Head of caudate nucleus (tissue), 42 donors: Measurements from ENCODE around the gene ZDHHC8.

Experiments used
- DNase-seq, 42 donors: peaks; one replicate each; pipeline versions ENCODE4 v3.0.0 to v3.0.0-alpha.2; 2020 to 2021; ENCODE audit warnings: mixed read lengths in 7 of 42
- intact Hi-C: fragments of 100-400 bp; cut with DNase I; formaldehyde crosslinking; loops from one replicate; pipeline ENCODE4 v1.15.0; 2022

Gene ZDHHC8

DNA sequence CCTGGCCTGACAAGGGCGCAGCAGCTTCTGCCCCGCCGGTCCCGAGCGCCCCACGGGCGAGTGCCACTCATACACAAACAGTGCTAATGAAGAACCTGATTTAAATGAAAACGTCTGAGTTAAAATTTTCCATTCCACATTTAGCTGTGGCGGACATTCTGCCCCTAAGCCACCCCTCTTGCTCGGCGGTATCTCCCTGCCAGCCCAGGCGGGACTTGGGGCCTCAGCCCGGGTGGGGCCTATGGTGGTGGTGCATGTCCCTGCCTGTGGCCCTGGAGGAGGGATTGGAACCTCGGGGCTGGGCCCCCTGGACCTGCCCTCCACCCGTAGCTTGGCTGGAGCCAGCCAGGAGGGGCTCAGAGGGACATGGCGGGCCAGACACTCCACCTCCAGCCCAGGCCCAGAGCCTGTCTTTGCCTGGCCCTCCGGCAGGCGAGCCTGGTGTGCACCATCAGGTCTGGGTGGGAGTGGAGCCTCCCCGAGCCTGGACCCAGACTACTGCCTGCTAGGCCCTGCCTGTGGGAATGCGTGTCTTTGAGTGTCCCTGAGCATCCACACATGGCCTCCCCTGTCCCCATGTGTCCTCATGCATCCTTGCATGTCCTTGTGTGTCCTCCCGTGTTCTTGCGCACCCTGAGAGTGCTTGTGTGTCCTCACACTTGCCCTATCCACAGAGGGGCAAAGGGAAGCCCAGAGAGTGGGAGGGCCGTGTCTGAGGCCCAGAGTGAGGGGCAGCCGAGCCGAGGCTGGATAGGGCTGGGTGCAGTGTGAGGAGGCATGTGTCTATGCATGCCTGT, 4.4 kb downstream of the ZDHHC8 start:
- intact Hi-C loops = no loop called here
- DNase-seq = no peak

DNA sequence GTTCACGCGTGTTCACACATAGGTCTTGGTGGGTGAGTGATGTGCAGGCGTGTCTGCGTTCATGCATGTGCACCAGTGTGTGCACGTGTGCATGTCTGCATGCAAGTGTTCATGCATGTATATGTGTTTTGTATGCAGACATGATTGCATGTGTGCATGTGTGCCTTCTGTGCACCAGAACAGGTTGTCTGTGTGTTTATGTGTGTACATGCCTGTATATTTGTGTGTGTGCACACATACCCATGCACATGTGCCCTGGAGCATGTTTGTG, 4.9 kb downstream of the ZDHHC8 start:
- DNase-seq = no peak
- intact Hi-C loops = no loop called here

- intact Hi-C loops = no loop called here
- no peak for DNase-seq
Measured at GRCh38 chr22:20137113-20137512, 5.5 kb downstream of the ZDHHC8 start.

- DNase-seq = peak; percentile 52 to 93 (median 77)
- intact Hi-C loops = no loop called here
Measured at GRCh38 chr22:20137671-20138416, 6.2 kb downstream of the ZDHHC8 start.

GRCh38 chr22:20138417-20138738, 6.8 kb downstream of the ZDHHC8 start:
- intact Hi-C loops = no loop called here
- DNase-seq = peak in 23 of 42 donors; percentile 26 to 81 (median 53)

DNA sequence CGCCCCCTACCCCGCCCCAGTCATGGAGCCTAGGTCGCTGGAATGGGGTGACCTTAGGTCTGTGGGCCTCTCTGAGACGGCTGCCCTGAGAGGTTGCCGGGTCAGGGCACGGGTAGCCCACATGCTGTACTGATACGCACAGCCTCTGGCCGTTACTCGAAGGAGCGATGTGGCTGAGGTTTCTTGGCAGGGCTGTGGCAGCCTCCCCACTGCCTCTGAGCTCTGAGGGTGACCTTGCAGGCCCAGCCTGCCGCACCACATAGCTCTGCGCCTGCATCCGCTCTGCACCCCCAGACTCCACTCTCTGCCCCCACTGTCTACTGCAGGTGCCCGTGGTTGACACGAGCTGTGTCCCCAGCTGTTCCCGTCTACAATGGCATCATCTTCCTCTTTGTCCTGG, 7.3 kb downstream of the ZDHHC8 start:
- DNase-seq = no peak
- intact Hi-C loops = no loop called here

DNA sequence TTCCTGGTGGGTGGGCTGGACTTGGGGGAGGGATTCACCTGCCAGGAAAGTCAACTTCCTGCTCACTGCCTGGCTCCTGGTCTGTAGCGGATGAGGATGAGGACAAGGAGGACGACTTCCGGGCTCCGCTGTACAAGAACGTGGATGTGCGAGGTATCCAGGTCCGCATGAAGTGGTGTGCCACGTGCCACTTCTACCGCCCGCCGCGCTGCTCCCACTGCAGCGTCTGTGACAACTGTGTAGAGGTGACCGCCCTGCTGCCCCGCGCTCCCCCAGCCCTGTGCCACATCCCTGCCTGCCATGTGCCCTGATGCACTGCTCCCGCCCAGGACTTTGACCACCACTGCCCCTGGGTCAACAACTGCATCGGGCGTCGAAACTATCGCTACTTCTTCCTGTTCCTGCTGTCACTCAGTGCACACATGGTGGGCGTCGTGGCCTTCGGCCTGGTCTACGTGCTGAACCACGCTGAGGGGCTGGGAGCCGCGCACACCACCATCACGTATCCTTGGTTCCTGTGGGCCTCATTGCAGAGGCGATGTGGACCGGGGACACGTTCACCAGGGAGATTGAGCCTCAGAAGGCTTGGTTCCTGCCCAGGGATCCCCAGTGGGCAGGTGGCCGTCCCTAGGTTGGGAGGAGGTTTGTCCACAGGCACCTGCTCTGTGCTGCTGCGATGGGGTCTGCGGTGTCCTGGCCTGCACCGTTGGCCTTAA, 7.9 kb downstream of the ZDHHC8 start:
- DNase-seq = no peak
- intact Hi-C loops = no loop called here

GRCh38 chr22:20140107-20140445, 8.5 kb downstream of the ZDHHC8 start:
- intact Hi-C loops = no loop called here
- no peak for DNase-seq

DNA sequence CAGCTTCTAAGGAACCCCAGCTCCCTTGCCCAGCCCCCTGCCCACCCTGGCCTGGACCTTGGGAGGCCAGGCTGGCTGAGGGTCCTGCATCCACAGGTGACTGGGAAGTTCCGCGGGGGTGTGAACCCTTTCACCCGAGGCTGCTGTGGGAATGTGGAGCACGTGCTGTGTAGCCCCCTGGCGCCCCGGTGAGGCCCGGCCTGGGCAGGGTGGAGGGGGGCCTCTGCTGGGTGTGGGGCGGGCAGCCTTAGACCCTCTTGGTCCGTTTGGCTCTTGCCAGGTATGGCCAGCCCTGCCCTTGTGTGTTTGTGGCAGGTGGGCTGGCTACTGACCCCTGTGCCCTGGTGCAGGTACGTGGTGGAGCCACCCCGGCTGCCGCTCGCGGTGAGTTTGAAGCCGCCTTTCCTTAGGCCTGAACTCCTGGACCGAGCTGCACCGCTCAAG, 8.9 kb downstream of the ZDHHC8 start:
- intact Hi-C loops = no loop called here
- no peak for DNase-seq

DNA sequence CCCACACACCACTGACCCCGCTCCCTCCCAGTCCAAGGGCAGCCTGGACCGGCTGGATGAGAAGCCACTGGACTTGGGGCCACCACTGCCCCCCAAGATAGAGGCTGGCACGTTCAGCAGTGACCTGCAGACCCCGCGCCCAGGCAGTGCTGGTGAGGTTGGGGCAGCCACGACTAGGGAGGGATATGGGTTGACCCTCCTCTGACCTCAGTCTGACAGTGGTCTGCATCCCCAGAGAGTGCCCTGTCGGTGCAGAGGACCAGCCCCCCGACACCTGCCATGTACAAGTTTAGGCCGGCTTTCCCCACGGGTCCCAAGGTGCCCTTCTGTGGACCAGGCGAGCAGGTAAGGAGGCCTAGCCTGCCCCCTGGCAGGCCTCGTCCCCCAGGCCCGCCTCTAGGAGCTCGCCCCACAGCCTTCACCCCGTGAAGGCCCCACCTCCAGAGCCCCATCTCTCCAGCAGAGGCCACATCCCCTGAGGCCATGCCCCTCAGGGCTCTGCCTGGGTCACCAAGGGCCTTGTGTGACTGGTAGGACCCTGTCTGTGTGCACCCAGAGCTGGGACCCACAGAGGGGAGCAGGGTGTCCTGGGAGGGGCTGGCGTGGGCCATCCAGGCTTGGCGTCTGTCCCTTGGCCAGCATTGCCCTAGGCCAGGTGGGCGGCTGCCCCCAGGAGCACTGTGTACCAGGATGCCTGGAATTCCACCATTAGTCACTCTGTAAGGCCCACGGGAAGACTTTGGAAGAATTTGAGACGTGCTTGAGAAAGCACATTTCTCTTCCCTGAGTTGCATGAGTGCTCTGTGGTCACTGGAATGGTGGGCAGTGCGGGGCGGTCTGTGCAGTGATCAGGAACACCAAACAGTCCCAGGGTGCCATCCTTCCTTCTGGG, 9.8 kb downstream of the ZDHHC8 start:
- intact Hi-C loops = no loop called here
- DNase-seq = no peak

GRCh38 chr22:20142711-20143621, 11.4 kb downstream of the ZDHHC8 start:
- intact Hi-C loops = no loop called here
- no peak for DNase-seq

GRCh38 chr22:20143883-20144665, 12.5 kb downstream of the ZDHHC8 start:
- intact Hi-C loops = no loop called here
- DNase-seq = no peak

DNA sequence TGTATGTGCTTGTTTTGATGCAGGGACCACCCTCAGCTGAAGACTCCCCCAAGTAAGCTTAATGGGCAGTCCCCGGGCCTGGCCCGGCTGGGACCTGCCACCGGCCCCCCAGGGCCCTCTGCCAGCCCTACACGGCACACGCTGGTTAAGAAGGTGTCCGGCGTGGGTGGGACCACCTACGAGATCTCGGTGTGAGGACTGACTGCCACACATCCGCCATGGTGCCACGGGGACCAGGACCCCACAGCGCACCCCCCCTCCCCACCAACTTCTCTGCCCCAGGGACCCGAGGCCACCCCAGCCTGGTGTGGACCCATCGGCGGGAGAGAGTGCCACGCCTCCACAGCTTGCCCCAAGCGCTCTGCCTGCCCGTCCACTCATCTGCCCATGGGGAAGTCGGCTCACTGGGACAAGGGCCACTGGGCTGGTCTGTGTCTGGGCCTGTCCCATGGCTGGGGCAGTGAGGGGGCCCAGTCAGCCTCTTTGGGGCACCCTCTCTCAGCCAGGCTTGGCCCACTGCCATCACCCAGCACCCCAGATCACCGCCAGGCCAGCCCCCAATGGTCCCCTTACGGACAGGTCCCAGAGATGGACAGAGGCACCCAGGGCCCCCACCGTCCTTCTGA, 13.7 kb downstream of the ZDHHC8 start:
- no peak for DNase-seq
- intact Hi-C loops = no loop called here

- intact Hi-C loops = no loop called here
- DNase-seq = no peak
Measured at GRCh38 chr22:20145832-20146223, 14.2 kb downstream of the ZDHHC8 start.

DNA sequence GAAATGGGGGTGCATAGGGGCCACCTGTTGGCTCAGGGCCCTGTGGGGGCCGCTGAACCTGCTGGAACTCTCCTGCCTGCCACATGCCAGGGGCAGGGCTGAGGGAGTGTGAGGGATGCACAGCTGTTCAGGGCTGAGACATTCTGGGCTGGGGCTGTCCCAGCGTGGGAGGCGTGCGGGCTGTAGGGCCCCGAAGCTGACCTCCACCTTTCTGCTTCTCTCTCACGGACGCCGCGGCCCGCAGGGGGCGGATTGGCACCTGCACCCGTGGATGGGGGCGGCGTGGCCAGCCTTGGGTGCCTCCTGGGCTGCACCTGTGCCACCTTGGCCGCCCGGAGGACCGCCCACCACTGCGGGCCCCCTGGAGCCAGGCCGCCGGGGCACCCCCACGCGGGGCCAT, 15.2 kb downstream of the ZDHHC8 start:
- intact Hi-C loops = no loop called here
- DNase-seq = no peak

GRCh38 chr22:20147237-20147988, 15.8 kb downstream of the ZDHHC8 start:
- DNase-seq = no peak
- intact Hi-C loops = no loop called here

- intact Hi-C loops = no loop called here
Measured at GRCh38 chr22:20148414-20148813, 16.8 kb downstream of the ZDHHC8 start.

More at GRCh38 chr22:20148414-20148813, 16.8 kb downstream of the ZDHHC8 start:
- DNase-seq = no peak
